Measurements from ENCODE around the gene AVL9.

The AVL9 gene

DNA sequence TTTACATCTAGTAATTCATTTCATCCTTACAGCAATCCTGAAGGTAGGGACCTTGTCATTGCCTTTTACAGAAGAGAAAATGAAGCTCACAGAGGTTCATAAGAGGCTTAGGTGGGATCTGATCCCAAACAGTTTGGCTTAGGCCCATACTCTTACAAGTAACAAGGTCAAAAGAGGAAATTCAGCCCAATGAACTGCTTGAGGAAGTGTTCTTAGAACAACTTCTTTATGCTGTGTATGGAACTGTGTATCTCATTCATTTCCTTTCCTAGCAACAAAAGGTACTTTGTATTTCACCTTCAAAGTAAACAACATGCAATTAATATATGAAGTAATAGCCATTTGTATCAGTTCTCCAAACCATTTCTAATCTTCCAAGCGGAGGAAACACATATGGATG lies 79.3 kb downstream of the AVL9 start:
- H3K27ac ChIP-seq, result no peak overlapping the region
- TF ChIP-seq, protein P1, sequence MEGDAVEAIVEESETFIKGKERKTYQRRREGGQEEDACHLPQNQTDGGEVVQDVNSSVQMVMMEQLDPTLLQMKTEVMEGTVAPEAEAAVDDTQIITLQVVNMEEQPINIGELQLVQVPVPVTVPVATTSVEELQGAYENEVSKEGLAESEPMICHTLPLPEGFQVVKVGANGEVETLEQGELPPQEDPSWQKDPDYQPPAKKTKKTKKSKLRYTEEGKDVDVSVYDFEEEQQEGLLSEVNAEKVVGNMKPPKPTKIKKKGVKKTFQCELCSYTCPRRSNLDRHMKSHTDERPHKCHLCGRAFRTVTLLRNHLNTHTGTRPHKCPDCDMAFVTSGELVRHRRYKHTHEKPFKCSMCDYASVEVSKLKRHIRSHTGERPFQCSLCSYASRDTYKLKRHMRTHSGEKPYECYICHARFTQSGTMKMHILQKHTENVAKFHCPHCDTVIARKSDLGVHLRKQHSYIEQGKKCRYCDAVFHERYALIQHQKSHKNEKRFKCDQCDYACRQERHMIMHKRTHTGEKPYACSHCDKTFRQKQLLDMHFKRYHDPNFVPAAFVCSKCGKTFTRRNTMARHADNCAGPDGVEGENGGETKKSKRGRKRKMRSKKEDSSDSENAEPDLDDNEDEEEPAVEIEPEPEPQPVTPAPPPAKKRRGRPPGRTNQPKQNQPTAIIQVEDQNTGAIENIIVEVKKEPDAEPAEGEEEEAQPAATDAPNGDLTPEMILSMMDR (IDR thresholded peaks at IDR 0.05), result no peak
- DNase-seq (ENCODE audit: low spot score), result no peak
- H3K4me3 ChIP-seq, result no peak overlapping the region

DNA sequence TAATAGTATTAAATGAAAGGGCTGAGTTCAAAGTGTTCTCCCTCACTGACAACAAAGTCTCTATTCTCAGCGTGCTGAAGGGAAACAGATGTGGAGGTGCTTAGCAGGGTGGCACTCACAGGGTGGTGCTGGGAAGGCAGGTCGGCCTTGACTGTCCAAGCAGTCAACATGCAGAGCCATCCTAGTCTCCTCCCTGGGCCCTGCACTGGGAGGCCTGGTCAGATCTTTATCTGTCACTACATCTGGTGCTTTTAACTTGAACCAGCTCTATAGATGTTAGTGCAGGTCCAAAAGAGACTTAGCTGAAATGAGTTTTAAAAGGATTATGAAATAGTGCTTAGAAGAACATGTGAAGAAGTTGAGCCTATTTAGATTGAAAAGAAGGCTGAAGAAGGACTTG lies 82.1 kb downstream of the AVL9 start:
- TF ChIP-seq, protein P1 (IDR thresholded peaks at IDR 0.05), result no peak

DNA sequence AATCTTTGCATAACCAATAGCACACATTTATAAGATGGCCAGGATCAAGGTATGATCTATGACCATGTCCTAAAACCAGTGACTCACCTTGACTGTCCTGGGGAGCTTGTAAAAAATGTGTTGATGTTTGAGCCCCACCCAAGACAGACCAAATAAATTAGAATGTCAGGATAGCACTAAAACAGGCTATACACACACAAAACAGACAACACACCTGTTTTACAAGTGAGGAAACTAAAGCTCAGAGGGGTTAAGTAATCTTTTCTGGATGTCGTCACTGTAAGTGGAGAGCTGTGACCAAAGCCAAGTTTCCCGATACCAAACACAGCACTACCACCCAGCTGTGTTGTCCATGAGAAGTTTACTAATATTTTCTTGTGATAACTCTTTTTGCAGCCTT lies 84.5 kb downstream of the AVL9 start:
- Histone ChIP-seq H3K27ac (no peak overlapping the region), H3K4me3 (no peak overlapping the region)
- DNase-seq (ENCODE audit: low spot score), result no peak
- TF ChIP-seq, protein P1 (IDR thresholded peaks at IDR 0.05), result no peak

More for the DNA sequence above, 82.1 kb downstream of the AVL9 start:
- DNase-seq (ENCODE audit: low spot score), result no peak
- Histone ChIP-seq H3K4me3 (no peak overlapping the region), H3K27ac (no peak overlapping the region)

DNA sequence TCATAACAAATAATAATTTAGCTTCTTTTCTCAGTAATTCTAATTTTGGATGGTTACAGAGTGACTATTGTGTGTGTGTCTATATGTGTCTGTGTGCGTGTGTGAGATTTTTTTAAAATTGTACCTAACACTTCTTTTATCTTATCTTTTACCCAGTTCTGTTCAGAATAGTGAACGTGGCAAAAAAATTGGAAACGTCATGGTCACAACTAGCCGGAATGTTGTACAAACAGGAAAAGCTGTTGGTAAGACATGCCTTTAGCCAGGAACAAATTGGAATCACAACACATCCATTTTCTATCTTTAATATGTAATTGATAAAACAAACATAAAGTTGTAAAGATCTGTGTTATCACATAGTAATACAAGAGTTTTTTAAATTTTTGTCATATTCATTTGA lies 85.4 kb downstream of the AVL9 start:
- Histone ChIP-seq H3K4me3 (no peak overlapping the region), H3K27ac (no peak overlapping the region)
- DNase-seq (ENCODE audit: low spot score), result no peak
- TF ChIP-seq, protein P1 (IDR thresholded peaks at IDR 0.05), result no peak

DNA sequence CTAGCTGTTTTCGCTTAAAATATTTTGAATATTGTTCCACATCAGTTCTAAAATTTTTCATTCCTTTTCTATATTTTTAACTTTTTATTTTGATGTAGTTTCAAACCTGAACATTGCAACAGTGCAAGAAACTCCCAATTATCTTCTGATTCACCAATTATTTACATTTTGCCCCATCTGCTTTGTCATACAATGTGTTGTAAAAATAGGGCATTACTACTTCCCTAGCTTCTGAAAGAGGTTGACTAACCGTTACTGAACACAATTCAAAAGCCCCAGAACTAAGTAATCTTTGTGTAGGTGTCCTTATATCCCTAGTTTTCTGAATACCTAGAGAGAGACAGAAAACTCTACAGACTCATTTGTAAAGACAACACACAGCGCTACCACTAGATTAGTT lies 86.7 kb downstream of the AVL9 start:
- Histone ChIP-seq H3K4me3 (no peak overlapping the region), H3K27ac (no peak overlapping the region)
- TF ChIP-seq, protein P1 (IDR thresholded peaks at IDR 0.05), result no peak
- DNase-seq (ENCODE audit: low spot score), result no peak

DNA sequence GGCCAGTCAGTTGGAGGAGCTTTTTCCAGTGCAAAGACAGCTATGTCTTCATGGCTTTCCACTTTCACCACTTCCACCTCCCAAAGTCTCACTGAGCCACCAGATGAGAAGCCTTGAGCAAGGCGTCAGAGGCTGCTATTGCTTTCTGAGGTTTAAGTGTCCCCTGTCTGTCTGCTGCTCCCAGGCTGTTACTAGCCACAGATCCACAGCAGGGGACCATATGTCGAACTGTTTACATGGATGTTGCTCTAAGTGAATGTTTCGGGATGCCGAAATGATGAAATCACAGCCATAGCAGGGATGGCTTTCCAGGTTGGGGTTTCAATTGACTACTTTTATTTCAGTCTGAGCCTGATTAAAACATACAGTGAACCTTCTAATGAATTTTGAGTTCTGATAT lies 88.5 kb downstream of the AVL9 start:
- Histone ChIP-seq H3K27ac (no peak overlapping the region), H3K4me3 (no peak overlapping the region)
- TF ChIP-seq, protein P1 (IDR thresholded peaks at IDR 0.05), result no peak
- DNase-seq (ENCODE audit: low spot score), result no peak

DNA sequence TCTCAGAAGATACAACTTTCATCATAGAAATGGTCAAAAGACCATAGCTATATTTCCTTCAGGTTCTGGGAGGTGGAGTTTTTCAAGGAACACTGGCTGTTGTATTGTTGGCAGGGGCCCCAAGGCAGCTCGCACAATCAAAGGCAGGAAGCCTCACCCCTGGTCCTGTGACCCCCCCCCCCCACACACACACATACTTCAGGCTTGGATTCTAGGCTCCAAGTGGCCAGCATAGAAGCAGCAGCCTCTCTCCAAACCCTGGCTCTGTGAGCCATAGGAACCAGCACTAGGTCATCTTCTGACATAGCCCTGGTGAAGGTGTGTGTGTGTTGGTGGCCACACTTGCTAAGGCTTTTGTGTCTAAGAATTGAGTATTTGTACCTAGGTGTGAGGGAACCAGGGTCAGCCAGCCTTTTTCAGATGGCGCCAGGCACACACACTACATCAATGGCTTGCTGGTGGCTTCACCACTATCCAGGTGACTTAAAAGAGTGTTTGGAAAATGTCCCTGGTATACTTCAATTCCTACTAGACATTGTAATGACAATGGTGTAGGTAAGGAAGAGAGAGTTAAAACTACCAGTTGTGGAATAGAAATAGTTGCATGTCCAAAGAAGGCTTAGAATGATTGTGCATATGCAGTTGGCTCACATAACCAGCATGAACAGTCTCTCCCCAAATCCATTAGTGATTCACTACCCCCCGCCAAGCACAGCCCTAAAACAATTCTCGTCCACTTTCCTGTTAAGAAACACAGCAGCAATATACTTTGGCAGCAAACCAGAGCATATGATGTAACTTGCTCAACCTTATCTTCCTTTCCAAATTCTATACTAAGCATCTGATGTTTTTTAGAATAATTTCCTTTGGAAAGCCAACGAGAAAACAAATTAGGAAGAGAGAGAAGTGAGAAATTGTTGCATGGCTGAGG lies 91.3 kb downstream of the AVL9 start:
- H3K27ac ChIP-seq, result peak overlapping the region in 1 of 2 donors; percentile 59
- TF ChIP-seq, protein P1 (IDR thresholded peaks at IDR 0.05), result no peak
- H3K4me3 ChIP-seq, result no peak overlapping the region
- no peak for DNase-seq (ENCODE audit: low spot score)

Measured in coronary artery (tissue), 2 donors.